GM19025 (cell line): Measurements from ENCODE around the gene METTL2A.
"Not testable (repeated sequence)": the region's sequence is repeated elsewhere in the genome, so short reads cannot be mapped to it uniquely, and the experiment has no call there.

ENCODE experiments used
- ATAC-seq: cut with Tn5 transposase; IDR thresholded peaks from one replicate; pipeline ENCODE4 v1.9.1; 2021; ENCODE audit warnings: mild to moderate bottlenecking, low read depth, moderate library complexity; ENCODE audit not compliant: unreplicated experiment

METTL2A gene

GRCh38 chr17:62470666-62471379, 47.1 kb downstream of the METTL2A start:
- ATAC-seq: not testable (repeated sequence)

GRCh38 chr17:62471380-62471880, 47.7 kb downstream of the METTL2A start:
- ATAC-seq: not testable (repeated sequence)

- not testable (repeated sequence) for ATAC-seq
Measured at GRCh38 chr17:62473030-62473982, 49.6 kb downstream of the METTL2A start.

GRCh38 chr17:62477111-62477510, 53.4 kb downstream of the METTL2A start:
- ATAC-seq: not testable (repeated sequence)

GRCh38 chr17:62477718-62478408, 54.2 kb downstream of the METTL2A start:
- peak; percentile 26 for ATAC-seq

GRCh38 chr17:62478424-62478879, 54.8 kb downstream of the METTL2A start, which contains the start of gene TLK2:
TLK2 (plus strand) TSS chr17:62478825; CDS start chr17:62481126, 2,301 bp downstream.
- peak; percentile 71 for ATAC-seq

GRCh38 chr17:62478880-62479638, 55.4 kb downstream of the METTL2A start:
- peak; percentile 24 for ATAC-seq

GRCh38 chr17:62479639-62480258, 56.1 kb downstream of the METTL2A start:
- not testable (repeated sequence) for ATAC-seq

GRCh38 chr17:62482553-62482952, 58.9 kb downstream of the METTL2A start:
- not testable (repeated sequence) for ATAC-seq

GRCh38 chr17:62490990-62491389, 67.3 kb downstream of the METTL2A start:
- not testable (repeated sequence) for ATAC-seq

GRCh38 chr17:62493049-62493655, 69.5 kb downstream of the METTL2A start:
- ATAC-seq: not testable (repeated sequence)

GRCh38 chr17:62494073-62494472, 70.4 kb downstream of the METTL2A start:
- ATAC-seq: not testable (repeated sequence)

GRCh38 chr17:62496344-62496743, 72.6 kb downstream of the METTL2A start:
- not testable (repeated sequence) for ATAC-seq

GRCh38 chr17:62498796-62499195, 75.1 kb downstream of the METTL2A start:
- not testable (repeated sequence) for ATAC-seq
